Hematopoietic multipotent progenitor cell treated with erythropoietin and hydrocortisone succinate and interleukin-3 and kit ligand, for 8 days (in vitro differentiated cells): ENCODE measurements around the gene PSMD4.

Experiments
- DNase-seq: peaks from one replicate; pipeline ENCODE4 v3.0.0-alpha.2; 2015

Gene PSMD4

GRCh38 chr1:151311011-151311410 lies 56.5 kb downstream of the PSMD4 start:
- DNase-seq, result no peak

GRCh38 chr1:151311589-151312331 lies 57.2 kb downstream of the PSMD4 start:
- peak; percentile 72 for DNase-seq

GRCh38 chr1:151312411-151312810 lies 57.9 kb downstream of the PSMD4 start:
- no peak for DNase-seq

GRCh38 chr1:151312826-151313225 lies 58.3 kb downstream of the PSMD4 start:
- DNase-seq, result no peak

- DNase-seq, result no peak
Observed at GRCh38 chr1:151313501-151313900, 59.0 kb downstream of the PSMD4 start.

GRCh38 chr1:151314137-151314875 lies 59.8 kb downstream of the PSMD4 start:
- DNase-seq, result no peak

GRCh38 chr1:151315565-151316235 lies 61.2 kb downstream of the PSMD4 start:
- no peak for DNase-seq
